Glutamatergic neuron (in vitro differentiated cells): ENCODE data around the gene TPPP3. TPM values are rescaled to one million over a fixed set of nuclear protein-coding genes. Genes with fewer than 3 reads are reported as not detected.
"Not testable (repeated sequence)": the region's sequence is repeated elsewhere in the genome, so short reads cannot be mapped to it uniquely, and the experiment has no call there.

Experiments used
- DNase-seq: peaks from one replicate; pipeline ENCODE4 v3.0.0; 2022
- H3K27ac Mint-ChIP-seq: one replicate; pipeline ENCODE4 v1.8.0; 2020; ENCODE audit warnings: mild to moderate bottlenecking, mixed read lengths, inconsistent platforms; ENCODE audit not compliant: unreplicated experiment
- H3K27me3 Mint-ChIP-seq: one replicate; pipeline ENCODE4 v1.8.0; 2020; ENCODE audit warnings: mild to moderate bottlenecking, moderate library complexity, mixed read lengths, inconsistent platforms; ENCODE audit not compliant: unreplicated experiment
- H3K36me3 Mint-ChIP-seq: one replicate; pipeline ENCODE4 v1.8.0; 2020; ENCODE audit warnings: mild to moderate bottlenecking, mixed read lengths, inconsistent platforms; ENCODE audit not compliant: unreplicated experiment
- H3K4me1 Mint-ChIP-seq: one replicate; pipeline ENCODE4 v1.8.0; 2020; ENCODE audit warnings: mild to moderate bottlenecking, low read depth, mixed read lengths, inconsistent platforms; ENCODE audit not compliant: unreplicated experiment
- H3K4me3 Mint-ChIP-seq: one replicate; pipeline ENCODE4 v1.8.0; 2020; ENCODE audit warnings: mild to moderate bottlenecking, mixed read lengths, inconsistent platforms; ENCODE audit not compliant: unreplicated experiment
- H3K9me3 Mint-ChIP-seq: one replicate; pipeline ENCODE4 v1.8.0; 2020; ENCODE audit warnings: mild to moderate bottlenecking, moderate library complexity, mixed read lengths, inconsistent platforms; ENCODE audit not compliant: unreplicated experiment
- total RNA-seq: library from RNA; stranded (reverse); fragmentation: NEBNext Ultra II Directional; extraction: Animal tissue kit (Norgen Biotek cat#: 25700); gene quantifications from one replicate; pipeline ENCODE4 v1.2.1, GENCODE V29; 2021; ENCODE audit not compliant: unreplicated experiment
- TF ChIP-seq, protein P1 (sequence below): fragments of 200-600 bp; sonication (generic); IDR thresholded peaks from one replicate; pipeline ENCODE4 v1.5.0; 2021; ENCODE audit not compliant: partially characterized antibody, unreplicated experiment

TPPP3 gene
- total RNA-seq, 1 donor from 2014 or later = 21.7 TPM

GRCh38 chr16:67386861-67387455 is 6.3 kb downstream of the TPPP3 start:
- Mint-ChIP-seq H3K36me3 (no peaks in the 10 kb centered on the region), H3K4me3 (no peak overlapping the region), H3K4me1 (peaks cover 18% of the 10 kb centered on the region), H3K27me3 (peaks cover 6% of the 10 kb centered on the region), H3K27ac (no peak overlapping the region), H3K9me3 (peaks cover 1% of the 10 kb centered on the region)
- TF ChIP-seq, protein P1, sequence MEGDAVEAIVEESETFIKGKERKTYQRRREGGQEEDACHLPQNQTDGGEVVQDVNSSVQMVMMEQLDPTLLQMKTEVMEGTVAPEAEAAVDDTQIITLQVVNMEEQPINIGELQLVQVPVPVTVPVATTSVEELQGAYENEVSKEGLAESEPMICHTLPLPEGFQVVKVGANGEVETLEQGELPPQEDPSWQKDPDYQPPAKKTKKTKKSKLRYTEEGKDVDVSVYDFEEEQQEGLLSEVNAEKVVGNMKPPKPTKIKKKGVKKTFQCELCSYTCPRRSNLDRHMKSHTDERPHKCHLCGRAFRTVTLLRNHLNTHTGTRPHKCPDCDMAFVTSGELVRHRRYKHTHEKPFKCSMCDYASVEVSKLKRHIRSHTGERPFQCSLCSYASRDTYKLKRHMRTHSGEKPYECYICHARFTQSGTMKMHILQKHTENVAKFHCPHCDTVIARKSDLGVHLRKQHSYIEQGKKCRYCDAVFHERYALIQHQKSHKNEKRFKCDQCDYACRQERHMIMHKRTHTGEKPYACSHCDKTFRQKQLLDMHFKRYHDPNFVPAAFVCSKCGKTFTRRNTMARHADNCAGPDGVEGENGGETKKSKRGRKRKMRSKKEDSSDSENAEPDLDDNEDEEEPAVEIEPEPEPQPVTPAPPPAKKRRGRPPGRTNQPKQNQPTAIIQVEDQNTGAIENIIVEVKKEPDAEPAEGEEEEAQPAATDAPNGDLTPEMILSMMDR = no peak
- DNase-seq = no peak

DNA sequence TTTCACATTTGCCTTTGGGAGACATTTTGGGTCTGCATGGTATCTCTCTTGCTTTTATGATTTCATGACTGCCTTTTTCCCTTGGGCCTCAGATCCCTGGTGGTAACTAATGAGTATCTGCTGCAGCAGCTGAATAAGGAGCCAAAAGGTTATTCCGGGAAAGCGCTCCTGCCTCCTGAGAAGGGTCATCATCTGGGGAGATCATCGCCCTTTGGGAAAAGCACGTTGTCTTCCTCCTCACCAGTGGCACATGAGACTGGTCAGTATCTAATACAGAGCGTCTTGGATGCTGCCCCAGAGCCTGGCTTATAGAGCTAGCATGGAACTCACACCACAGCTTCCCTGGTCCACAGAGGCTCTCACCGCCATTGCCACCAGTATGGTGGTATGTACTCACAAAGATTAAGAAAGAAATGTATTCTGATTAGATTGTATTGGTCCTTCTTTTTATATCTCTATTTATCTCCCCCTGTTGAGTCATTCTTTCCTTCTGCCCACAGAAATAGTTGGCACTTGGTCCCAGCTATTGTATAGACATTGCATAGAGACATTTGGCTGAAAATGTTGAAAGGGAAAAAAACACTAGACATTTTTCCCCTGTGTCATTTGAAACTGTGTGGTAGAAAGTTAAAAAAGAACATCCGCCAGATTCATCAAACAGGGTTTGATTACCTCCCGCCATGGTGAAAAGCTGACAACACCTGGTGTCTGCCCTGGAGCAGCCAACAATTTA is 8.4 kb downstream of the TPPP3 start:
- TF ChIP-seq, protein P1 = no peak
- no peaks in the 10 kb centered on the region for H3K36me3 Mint-ChIP-seq
- H3K4me1 Mint-ChIP-seq = peaks cover 16% of the 10 kb centered on the region
- H3K9me3 Mint-ChIP-seq = peaks cover 1% of the 10 kb centered on the region
- no peak for DNase-seq
- H3K4me3 Mint-ChIP-seq = no peak overlapping the region
- no peak overlapping the region for H3K27ac Mint-ChIP-seq
- peaks cover 2% of the 10 kb centered on the region for H3K27me3 Mint-ChIP-seq

- peaks cover 2% of the 10 kb centered on the region for H3K27me3 Mint-ChIP-seq
- H3K4me1 Mint-ChIP-seq = peaks cover 11% of the 10 kb centered on the region
- no peak for DNase-seq
- H3K36me3 Mint-ChIP-seq = no peaks in the 10 kb centered on the region
- H3K4me3 Mint-ChIP-seq = no peak overlapping the region
- peaks cover 1% of the 10 kb centered on the region for H3K9me3 Mint-ChIP-seq
- TF ChIP-seq, protein P1 = no peak
- no peak overlapping the region for H3K27ac Mint-ChIP-seq
Observed at GRCh38 chr16:67383284-67383683, 10.0 kb downstream of the TPPP3 start.

- Mint-ChIP-seq H3K27ac (no peak overlapping the region), H3K27me3 (no peaks in the 10 kb centered on the region), H3K4me1 (no peaks in the 10 kb centered on the region), H3K9me3 (no peaks in the 10 kb centered on the region), H3K36me3 (no peaks in the 10 kb centered on the region), H3K4me3 (no peak overlapping the region)
- DNase-seq = no peak
- TF ChIP-seq, protein P1 = no peak
Observed at GRCh38 chr16:67378642-67379041, 14.7 kb downstream of the TPPP3 start.

DNA sequence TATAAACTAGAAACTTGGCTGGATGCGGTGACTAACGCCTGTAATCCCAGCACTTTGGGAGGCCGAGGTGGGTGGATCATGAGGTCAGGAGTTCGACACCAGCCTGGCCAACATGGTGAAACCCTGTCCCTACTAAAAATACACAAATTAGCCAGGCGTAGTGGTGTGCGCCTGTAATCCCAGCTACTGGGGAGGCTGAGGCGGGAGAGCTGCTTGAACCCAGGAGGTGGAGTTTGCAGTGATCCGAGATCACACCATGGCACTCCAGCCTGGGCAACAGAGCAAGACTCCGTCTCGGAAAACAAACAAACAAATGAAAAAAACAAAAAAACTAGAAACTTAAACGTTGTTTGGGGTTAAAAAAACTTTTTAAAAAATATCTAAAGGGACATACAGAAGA is 17.3 kb downstream of the TPPP3 start:
- not testable (repeated sequence) for H3K27ac Mint-ChIP-seq, DNase-seq, H3K4me1 Mint-ChIP-seq, H3K27me3 Mint-ChIP-seq, H3K4me3 Mint-ChIP-seq, H3K36me3 Mint-ChIP-seq, H3K9me3 Mint-ChIP-seq
